Subcutaneous preadipocyte (primary cell): Measurements from ENCODE around the gene YAE1. TPM values are rescaled to one million over a fixed set of nuclear protein-coding genes. Genes with fewer than 3 reads are reported as not detected.

Experiments used
- total RNA-seq: library from RNA; depleted of rRNA; stranded (reverse); fragments of >200 nt; gene quantifications from 2 replicates; pipeline ENCODE4 v1.2.3, GENCODE V29; 2012

Gene YAE1
- total RNA-seq = 25.0 and 33.8 TPM in 2 replicates

DNA sequence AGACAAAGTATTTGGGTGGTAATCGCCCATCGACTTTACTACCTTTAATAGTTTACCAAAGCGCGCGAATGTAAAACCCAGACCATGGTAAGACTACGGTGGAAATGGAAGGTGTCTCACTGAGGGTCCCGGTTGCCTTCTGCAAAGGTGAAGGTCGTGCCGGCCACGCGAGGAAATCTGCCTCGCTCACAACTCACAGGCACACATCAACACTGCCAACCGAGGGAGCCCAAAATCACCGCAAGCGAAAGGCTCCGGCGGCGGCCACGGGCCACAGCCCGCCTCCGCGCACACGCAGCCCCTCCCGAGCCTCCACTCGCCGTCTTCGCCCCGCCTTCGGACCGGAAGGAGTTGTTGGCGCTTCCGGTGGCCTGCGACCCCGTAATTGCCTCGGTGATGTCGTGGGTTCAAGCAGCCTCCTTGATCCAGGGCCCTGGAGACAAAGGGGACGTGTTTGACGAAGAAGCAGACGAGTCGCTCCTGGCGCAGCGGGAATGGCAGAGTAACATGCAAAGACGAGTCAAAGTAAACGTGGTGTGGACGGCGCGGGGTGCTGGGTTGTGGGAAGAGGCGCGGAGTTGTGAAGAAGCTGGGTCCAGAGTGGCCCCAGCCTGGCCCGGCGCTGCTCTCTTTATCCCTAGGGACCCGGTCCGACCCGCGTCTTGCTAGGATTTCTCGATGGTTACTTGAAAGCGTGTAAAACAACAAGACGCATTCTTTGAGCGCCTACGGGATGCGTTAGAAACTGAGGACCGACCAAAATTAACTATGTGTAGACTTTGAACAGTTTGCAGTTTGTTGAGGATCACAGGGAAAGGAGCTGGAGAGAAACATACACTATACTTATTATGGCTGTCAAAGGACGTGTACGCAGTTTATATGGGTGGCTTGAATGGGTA, at the start of gene YAE1:
Gene YAE1, plus strand, starts transcription at position 382 of the 899 bp plus-strand sequence. Its CDS starts 15 bp downstream, at position 397.

Other genes with a start within 250 kb of the YAE1 start
- 19.5 and 25.2 TPM in 2 replicates for gene RALA, start 57.2 kb downstream of the YAE1 start, total RNA-seq